ENCODE data around the gene PPARA. TPM values are rescaled to one million over a fixed set of nuclear protein-coding genes. Genes with fewer than 3 reads are reported as not detected.

PPARA gene
- total RNA-seq, 1 donor from 2014 or later: 1.8 TPM

DNA sequence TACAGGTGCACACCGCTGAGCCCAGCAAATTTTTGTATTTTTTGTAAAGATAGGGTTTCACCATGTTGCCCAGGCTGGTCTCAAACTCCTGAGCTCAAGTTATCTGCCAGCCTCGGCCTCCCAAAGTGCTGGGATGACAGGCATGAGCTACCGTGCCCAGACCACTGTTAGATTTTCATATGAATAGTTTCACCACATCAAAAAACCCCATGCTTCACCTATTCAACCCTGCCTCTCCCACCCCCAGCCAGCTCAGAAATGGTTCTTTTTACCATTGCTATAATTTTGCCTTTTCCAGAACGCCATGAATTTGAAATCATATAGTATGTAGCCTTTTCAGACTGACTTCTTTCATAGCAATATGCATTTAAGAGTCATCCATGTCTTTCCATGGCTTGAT is 61.9 kb downstream of the PPARA start:
- Mint-ChIP-seq H3K27ac (ENCODE audit: unreplicated experiment) (no peak overlapping the region), H3K4me3 (ENCODE audit: unreplicated experiment) (no peak overlapping the region), H3K27me3 (ENCODE audit: unreplicated experiment) (peaks cover 3% of the 10 kb centered on the region), H3K36me3 (ENCODE audit: unreplicated experiment) (peaks cover 25% of the 10 kb centered on the region), H3K4me1 (ENCODE audit: low read depth, unreplicated experiment) (no peaks in the 10 kb centered on the region), H3K9me3 (ENCODE audit: unreplicated experiment) (peaks cover 4% of the 10 kb centered on the region)
- TF ChIP-seq, protein P1, sequence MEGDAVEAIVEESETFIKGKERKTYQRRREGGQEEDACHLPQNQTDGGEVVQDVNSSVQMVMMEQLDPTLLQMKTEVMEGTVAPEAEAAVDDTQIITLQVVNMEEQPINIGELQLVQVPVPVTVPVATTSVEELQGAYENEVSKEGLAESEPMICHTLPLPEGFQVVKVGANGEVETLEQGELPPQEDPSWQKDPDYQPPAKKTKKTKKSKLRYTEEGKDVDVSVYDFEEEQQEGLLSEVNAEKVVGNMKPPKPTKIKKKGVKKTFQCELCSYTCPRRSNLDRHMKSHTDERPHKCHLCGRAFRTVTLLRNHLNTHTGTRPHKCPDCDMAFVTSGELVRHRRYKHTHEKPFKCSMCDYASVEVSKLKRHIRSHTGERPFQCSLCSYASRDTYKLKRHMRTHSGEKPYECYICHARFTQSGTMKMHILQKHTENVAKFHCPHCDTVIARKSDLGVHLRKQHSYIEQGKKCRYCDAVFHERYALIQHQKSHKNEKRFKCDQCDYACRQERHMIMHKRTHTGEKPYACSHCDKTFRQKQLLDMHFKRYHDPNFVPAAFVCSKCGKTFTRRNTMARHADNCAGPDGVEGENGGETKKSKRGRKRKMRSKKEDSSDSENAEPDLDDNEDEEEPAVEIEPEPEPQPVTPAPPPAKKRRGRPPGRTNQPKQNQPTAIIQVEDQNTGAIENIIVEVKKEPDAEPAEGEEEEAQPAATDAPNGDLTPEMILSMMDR (IDR thresholded peaks at IDR 0.05; ENCODE audit: partially characterized antibody, unreplicated experiment): no peak
- DNase-seq: no peak

GRCh38 chr22:46213052-46213451 is 62.7 kb downstream of the PPARA start:
- no peak for DNase-seq
- H3K36me3 Mint-ChIP-seq (ENCODE audit: unreplicated experiment): peaks cover 25% of the 10 kb centered on the region
- H3K4me3 Mint-ChIP-seq (ENCODE audit: unreplicated experiment): no peak overlapping the region
- H3K27me3 Mint-ChIP-seq (ENCODE audit: unreplicated experiment): peaks cover 3% of the 10 kb centered on the region
- TF ChIP-seq, protein P1 (IDR thresholded peaks at IDR 0.05; ENCODE audit: partially characterized antibody, unreplicated experiment): no peak
- H3K27ac Mint-ChIP-seq (ENCODE audit: unreplicated experiment): no peak overlapping the region
- H3K9me3 Mint-ChIP-seq (ENCODE audit: unreplicated experiment): peaks cover 4% of the 10 kb centered on the region
- H3K4me1 Mint-ChIP-seq (ENCODE audit: low read depth, unreplicated experiment): no peaks in the 10 kb centered on the region

DNA sequence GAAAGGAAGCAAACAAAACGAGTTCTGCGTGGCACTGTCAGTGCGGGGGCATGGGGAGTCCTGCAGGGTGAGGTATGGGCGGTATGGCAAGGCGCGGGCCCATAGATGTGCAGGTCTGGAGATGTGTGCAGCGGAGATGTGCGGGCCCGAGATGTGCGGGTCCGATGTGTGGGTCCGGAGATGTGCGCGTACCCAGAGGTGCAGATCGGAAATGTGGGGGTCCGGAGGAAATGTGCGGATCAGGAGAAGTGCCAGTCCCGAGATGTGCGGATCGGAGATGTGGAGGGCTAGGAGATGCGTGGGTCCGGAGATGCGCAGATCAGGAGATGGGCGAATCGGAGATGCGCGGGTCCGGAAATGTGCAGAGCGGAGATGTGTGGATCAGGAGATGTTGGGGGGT is 63.8 kb downstream of the PPARA start:
- Mint-ChIP-seq H3K27me3 (ENCODE audit: unreplicated experiment) (peaks cover 3% of the 10 kb centered on the region), H3K9me3 (ENCODE audit: unreplicated experiment) (peaks cover 4% of the 10 kb centered on the region), H3K4me1 (ENCODE audit: low read depth, unreplicated experiment) (no peaks in the 10 kb centered on the region), H3K4me3 (ENCODE audit: unreplicated experiment) (no peak overlapping the region), H3K27ac (ENCODE audit: unreplicated experiment) (no peak overlapping the region), H3K36me3 (ENCODE audit: unreplicated experiment) (peaks cover 17% of the 10 kb centered on the region)
- no peak for DNase-seq
- TF ChIP-seq, protein P1 (IDR thresholded peaks at IDR 0.05; ENCODE audit: partially characterized antibody, unreplicated experiment): no peak

GRCh38 chr22:46214616-46215015 is 64.3 kb downstream of the PPARA start:
- H3K36me3 Mint-ChIP-seq (ENCODE audit: unreplicated experiment): peaks cover 12% of the 10 kb centered on the region

GRCh38 chr22:46219636-46220035 is 69.3 kb downstream of the PPARA start:
- peaks cover 5% of the 10 kb centered on the region for H3K27me3 Mint-ChIP-seq (ENCODE audit: unreplicated experiment)
- TF ChIP-seq, protein P1 (IDR thresholded peaks at IDR 0.05; ENCODE audit: partially characterized antibody, unreplicated experiment): no peak
- no peak overlapping the region for H3K4me3 Mint-ChIP-seq (ENCODE audit: unreplicated experiment)
- H3K9me3 Mint-ChIP-seq (ENCODE audit: unreplicated experiment): peaks cover 2% of the 10 kb centered on the region
- no peak for DNase-seq
- peaks cover 2% of the 10 kb centered on the region for H3K36me3 Mint-ChIP-seq (ENCODE audit: unreplicated experiment)
- no peak overlapping the region for H3K27ac Mint-ChIP-seq (ENCODE audit: unreplicated experiment)
- H3K4me1 Mint-ChIP-seq (ENCODE audit: low read depth, unreplicated experiment): no peaks in the 10 kb centered on the region

More at GRCh38 chr22:46214616-46215015, 64.3 kb downstream of the PPARA start:
- Mint-ChIP-seq H3K27me3 (ENCODE audit: unreplicated experiment) (peaks cover 5% of the 10 kb centered on the region), H3K27ac (ENCODE audit: unreplicated experiment) (no peak overlapping the region), H3K4me1 (ENCODE audit: low read depth, unreplicated experiment) (no peaks in the 10 kb centered on the region), H3K4me3 (ENCODE audit: unreplicated experiment) (no peak overlapping the region), H3K9me3 (ENCODE audit: unreplicated experiment) (peaks cover 4% of the 10 kb centered on the region)
- TF ChIP-seq, protein P1 (IDR thresholded peaks at IDR 0.05; ENCODE audit: partially characterized antibody, unreplicated experiment): no peak
- no peak for DNase-seq
